ENCODE results near the gene ARHGEF25.

- no peak for TF ChIP-seq CTCF (conservative IDR thresholded peaks at IDR 0.05; ENCODE audit: low read depth, low read length)
- no peak for TF ChIP-seq MAZ (IDR thresholded peaks at IDR 0.05; ENCODE audit: borderline replicate concordance, low read depth, low read length)
- TF ChIP-seq, protein P1, sequence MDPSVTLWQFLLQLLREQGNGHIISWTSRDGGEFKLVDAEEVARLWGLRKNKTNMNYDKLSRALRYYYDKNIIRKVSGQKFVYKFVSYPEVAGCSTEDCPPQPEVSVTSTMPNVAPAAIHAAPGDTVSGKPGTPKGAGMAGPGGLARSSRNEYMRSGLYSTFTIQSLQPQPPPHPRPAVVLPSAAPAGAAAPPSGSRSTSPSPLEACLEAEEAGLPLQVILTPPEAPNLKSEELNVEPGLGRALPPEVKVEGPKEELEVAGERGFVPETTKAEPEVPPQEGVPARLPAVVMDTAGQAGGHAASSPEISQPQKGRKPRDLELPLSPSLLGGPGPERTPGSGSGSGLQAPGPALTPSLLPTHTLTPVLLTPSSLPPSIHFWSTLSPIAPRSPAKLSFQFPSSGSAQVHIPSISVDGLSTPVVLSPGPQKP (IDR thresholded peaks at IDR 0.05; ENCODE audit: borderline replicate concordance, low read depth, low read length), result no peak
- TF ChIP-seq POLR2A (IDR thresholded peaks at IDR 0.05; ENCODE audit: low read depth, low read length), result no peak
Measured at GRCh38 chr12:57619434-57620244, 8.4 kb downstream of the ARHGEF25 start.

Measured in IMR-90 (cell line).